ENCODE measurements around the gene CEACAM18. TPM values are rescaled to one million over a fixed set of nuclear protein-coding genes. Genes with fewer than 3 reads are reported as not detected.

CEACAM18 gene
- total RNA-seq, 1 donor from 2014 or later = not detected

GRCh38 chr19:51457351-51458013 is 20.9 kb upstream of the CEACAM18 start:
- Mint-ChIP-seq H3K4me3 (ENCODE audit: unreplicated experiment) (no peak overlapping the region), H3K36me3 (ENCODE audit: low read depth, unreplicated experiment) (peaks cover 6% of the 10 kb centered on the region), H3K9me3 (ENCODE audit: unreplicated experiment) (no peaks in the 10 kb centered on the region), H3K27me3 (ENCODE audit: unreplicated experiment) (peaks cover 5% of the 10 kb centered on the region), H3K27ac (ENCODE audit: unreplicated experiment) (no peak overlapping the region), H3K4me1 (ENCODE audit: unreplicated experiment) (peaks cover 13% of the 10 kb centered on the region)
- TF ChIP-seq, protein P1, sequence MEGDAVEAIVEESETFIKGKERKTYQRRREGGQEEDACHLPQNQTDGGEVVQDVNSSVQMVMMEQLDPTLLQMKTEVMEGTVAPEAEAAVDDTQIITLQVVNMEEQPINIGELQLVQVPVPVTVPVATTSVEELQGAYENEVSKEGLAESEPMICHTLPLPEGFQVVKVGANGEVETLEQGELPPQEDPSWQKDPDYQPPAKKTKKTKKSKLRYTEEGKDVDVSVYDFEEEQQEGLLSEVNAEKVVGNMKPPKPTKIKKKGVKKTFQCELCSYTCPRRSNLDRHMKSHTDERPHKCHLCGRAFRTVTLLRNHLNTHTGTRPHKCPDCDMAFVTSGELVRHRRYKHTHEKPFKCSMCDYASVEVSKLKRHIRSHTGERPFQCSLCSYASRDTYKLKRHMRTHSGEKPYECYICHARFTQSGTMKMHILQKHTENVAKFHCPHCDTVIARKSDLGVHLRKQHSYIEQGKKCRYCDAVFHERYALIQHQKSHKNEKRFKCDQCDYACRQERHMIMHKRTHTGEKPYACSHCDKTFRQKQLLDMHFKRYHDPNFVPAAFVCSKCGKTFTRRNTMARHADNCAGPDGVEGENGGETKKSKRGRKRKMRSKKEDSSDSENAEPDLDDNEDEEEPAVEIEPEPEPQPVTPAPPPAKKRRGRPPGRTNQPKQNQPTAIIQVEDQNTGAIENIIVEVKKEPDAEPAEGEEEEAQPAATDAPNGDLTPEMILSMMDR (IDR thresholded peaks at IDR 0.05; ENCODE audit: unreplicated experiment) = no peak
- DNase-seq (ENCODE audit: low spot score) = no peak

DNA sequence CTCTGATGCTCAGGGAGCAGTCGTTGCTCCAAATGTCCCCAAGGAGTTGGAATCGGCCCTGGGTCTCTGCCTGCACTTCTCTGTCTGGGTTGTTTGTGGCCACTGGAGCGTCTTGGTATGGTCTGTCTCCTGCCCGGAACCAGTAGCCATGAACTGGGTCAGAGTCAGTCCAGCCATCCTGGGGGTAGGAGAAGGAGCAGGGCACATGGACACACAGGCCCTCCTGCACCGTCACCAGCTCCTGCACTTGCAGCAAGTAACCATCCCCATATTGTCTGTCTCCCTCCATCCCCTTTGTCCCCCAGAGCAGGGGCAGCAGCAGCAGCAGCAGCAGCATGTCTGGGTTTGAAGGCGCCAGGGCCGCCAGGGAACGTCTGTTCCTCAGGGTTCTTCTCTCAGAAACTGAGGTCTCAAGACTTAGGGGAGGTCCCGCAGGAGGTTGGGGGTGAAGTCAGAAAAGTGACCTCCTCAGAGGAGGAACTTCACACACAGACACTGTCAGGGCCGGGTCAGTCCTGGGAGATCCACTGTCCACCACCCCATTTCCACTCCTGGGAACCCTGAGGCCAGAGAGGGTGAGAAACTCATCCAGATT is 20.2 kb upstream of the CEACAM18 start, which contains the start of gene SIGLEC8:
Gene SIGLEC8, minus strand, starts transcription at position 404 of the 595 bp plus-strand sequence. Its CDS starts 67 bp downstream, at position 337.
- Mint-ChIP-seq H3K4me3 (ENCODE audit: unreplicated experiment) (no peak within 1 kb of the TSS), H3K4me1 (ENCODE audit: unreplicated experiment) (peaks cover 13% of the 10 kb centered on the region), H3K9me3 (ENCODE audit: unreplicated experiment) (no peaks in the 10 kb centered on the region), H3K27ac (ENCODE audit: unreplicated experiment) (no peak within 1 kb of the TSS), H3K36me3 (ENCODE audit: low read depth, unreplicated experiment) (peaks cover 6% of the 10 kb centered on the region), H3K27me3 (ENCODE audit: unreplicated experiment) (peaks cover 5% of the 10 kb centered on the region)
- TF ChIP-seq, protein P1 (IDR thresholded peaks at IDR 0.05; ENCODE audit: unreplicated experiment) = no peak
- DNase-seq (ENCODE audit: low spot score) = no peak

DNA sequence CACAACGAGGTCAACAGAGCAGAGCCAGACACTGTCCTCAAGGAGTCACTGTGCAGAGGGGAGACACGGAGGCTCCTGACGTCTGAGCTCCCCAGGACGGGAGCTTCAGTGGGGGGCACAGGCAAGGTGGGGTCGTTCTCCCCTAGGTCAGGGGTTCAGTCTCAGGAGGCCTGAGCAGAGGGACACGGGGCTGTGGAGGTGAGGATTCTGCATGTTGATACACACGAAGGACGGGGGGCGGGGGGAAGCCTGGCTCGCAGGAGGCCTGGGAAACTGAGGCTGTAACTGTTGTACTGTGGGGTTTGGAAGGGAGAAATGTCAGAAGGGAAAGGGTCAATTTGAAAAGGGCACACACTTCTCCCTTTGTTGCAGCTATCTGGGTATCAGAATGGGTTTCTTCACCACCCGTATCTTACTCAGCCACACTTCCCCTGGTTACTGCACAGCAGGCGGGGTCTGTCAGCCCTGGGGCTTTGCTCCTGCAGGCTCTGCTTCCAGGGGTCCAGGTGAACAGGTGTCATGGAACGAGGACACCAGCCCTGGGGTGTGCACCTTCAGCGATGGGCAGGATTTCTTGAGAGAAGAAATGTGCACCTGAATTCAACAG is 19.3 kb upstream of the CEACAM18 start:
- H3K9me3 Mint-ChIP-seq (ENCODE audit: unreplicated experiment) = no peaks in the 10 kb centered on the region
- peaks cover 6% of the 10 kb centered on the region for H3K36me3 Mint-ChIP-seq (ENCODE audit: low read depth, unreplicated experiment)
- no peak overlapping the region for H3K4me3 Mint-ChIP-seq (ENCODE audit: unreplicated experiment)
- no peak for DNase-seq (ENCODE audit: low spot score)
- peaks cover 5% of the 10 kb centered on the region for H3K27me3 Mint-ChIP-seq (ENCODE audit: unreplicated experiment)
- H3K4me1 Mint-ChIP-seq (ENCODE audit: unreplicated experiment) = peaks cover 13% of the 10 kb centered on the region
- TF ChIP-seq, protein P1 (IDR thresholded peaks at IDR 0.05; ENCODE audit: unreplicated experiment) = no peak
- H3K27ac Mint-ChIP-seq (ENCODE audit: unreplicated experiment) = no peak overlapping the region

GRCh38 chr19:51460164-51460992 is 18.0 kb upstream of the CEACAM18 start:
- Mint-ChIP-seq H3K27me3 (ENCODE audit: unreplicated experiment) (peaks cover 8% of the 10 kb centered on the region), H3K27ac (ENCODE audit: unreplicated experiment) (no peak overlapping the region), H3K4me3 (ENCODE audit: unreplicated experiment) (peak overlapping the region; percentile 31), H3K36me3 (ENCODE audit: low read depth, unreplicated experiment) (peaks cover 6% of the 10 kb centered on the region), H3K9me3 (ENCODE audit: unreplicated experiment) (no peaks in the 10 kb centered on the region), H3K4me1 (ENCODE audit: unreplicated experiment) (peaks cover 21% of the 10 kb centered on the region)
- TF ChIP-seq, protein P1 (IDR thresholded peaks at IDR 0.05; ENCODE audit: unreplicated experiment) = no peak
- no peak for DNase-seq (ENCODE audit: low spot score)
